HCT116 (cell line): ENCODE measurements around the gene MBD5. TPM values are rescaled to one million over a fixed set of nuclear protein-coding genes. Genes with fewer than 3 reads are reported as not detected.

Experiments used
- ATAC-seq: fragments of 200-7000 bp; cut with Tn5 transposase; 2 replicates; pipeline ENCODE4 v1.9.1; 2020; ENCODE audit warnings: mild to moderate bottlenecking, moderate library complexity
- BruUV-seq: library from RNA; stranded (reverse); fragments of 400-500 nt; replicated peaks from 2 replicates; lab custom pipeline; 2021; lab: Mats Ljungman, UMichigan
- CTCF ChIA-PET: fragments of 300-600 bp; sonication (Branson Sonifier 250); formaldehyde crosslinking; loops from one replicate; lab custom pipeline; 2021; ENCODE audit warnings: antibody characterized with exemption; lab: Charles Lee
- POLR2A ChIA-PET: fragments of 300-600, 350-600 bp; sonication (Branson Sonifier 250); formaldehyde crosslinking; loops from one replicate; lab custom pipeline; 2021; ENCODE audit warnings: antibody characterized with exemption; lab: Charles Lee
- RAD21 ChIA-PET, 2 experiments: fragments of 300-600 bp; sonication (Branson Sonifier 250); formaldehyde crosslinking; loops; one replicate each; lab custom pipeline; 2023; ENCODE audit warnings: low total read pairs in 2 of 2; ENCODE audit not compliant: uncharacterized antibody in 2 of 2, unreplicated experiment in 2 of 2, low non-redundant PET in 1 of 2; lab: Charles Lee
- DNase-seq: peaks from one replicate; pipeline ENCODE4 v3.0.0-alpha.2; 2010; ENCODE audit warnings: low read depth, low spot score
- H2AFZ ChIP-seq: fragments of 200-600 bp; shearing (Covaris generic), sonication (generic); 2 replicates; pipeline ENCODE4 v1.6.1; 2017; ENCODE audit warnings: low read depth, mixed run types, mixed read lengths, antibody characterized with exemption, low read length; ENCODE audit not compliant: poor library complexity, severe bottlenecking
- H3K27ac ChIP-seq: 2 replicates; pipeline ENCODE4 v1.5.1; 2012; ENCODE audit warnings: low read depth, low read length
- H3K27me3 ChIP-seq: fragments of 200-600 bp; sonication (generic); 2 replicates; pipeline ENCODE4 v1.6.1; 2016; ENCODE audit warnings: mixed run types, low read length, mixed read lengths; ENCODE audit not compliant: insufficient read depth
- H3K36me3 ChIP-seq, 2 experiments: fragments of 200-500 bp in 1 of 2; fragments of 200-600 bp in 1 of 2; sonication (Bioruptor generic) in 1 of 2; sonication (generic) in 1 of 2; 2 replicates each; pipeline versions ENCODE4 v1.5.1 to v1.6.1; 2014 to 2016; ENCODE audit warnings: low read length in 2 of 2, inconsistent platforms in 1 of 2, mixed read lengths in 1 of 2, mixed run types in 1 of 2; ENCODE audit not compliant: insufficient read depth in 2 of 2, control insufficient read depth in 1 of 2
- H3K4me1 ChIP-seq, 2 experiments: fragments of 200-600 bp in 1 of 2; sonication (generic) in 1 of 2; 2 replicates each; pipeline versions ENCODE4 v1.5.1 to v1.6.1; 2012 to 2017; ENCODE audit warnings: low read length in 2 of 2, inconsistent platforms in 1 of 2, mild to moderate bottlenecking in 1 of 2, mixed read lengths in 1 of 2, mixed run types in 1 of 2, moderate library complexity in 1 of 2; ENCODE audit not compliant: insufficient read depth in 2 of 2, control insufficient read depth in 1 of 2
- H3K4me2 ChIP-seq: fragments of 200-600 bp; sonication (generic); 2 replicates; pipeline ENCODE4 v1.6.1; 2017; ENCODE audit warnings: mixed run types, low read length, mixed read lengths
- H3K4me3 ChIP-seq, 2 experiments: fragments of 200-600 bp in 1 of 2; sonication (generic) in 1 of 2; replicated peaks in 1 of 2; 2 replicates each; pipeline ENCODE4 v1.5.1; 2011 to 2016; ENCODE audit warnings: low read length in 2 of 2, control low read depth in 1 of 2, low read depth in 1 of 2, mild to moderate bottlenecking in 1 of 2, mixed read lengths in 1 of 2, mixed run types in 1 of 2
- H3K79me2 ChIP-seq: fragments of 200-600 bp; sonication (generic); 2 replicates; pipeline ENCODE4 v1.6.1; 2017; ENCODE audit warnings: mild to moderate bottlenecking, mixed run types, low read length, moderate library complexity, mixed read lengths; ENCODE audit not compliant: insufficient read depth
- H3K9ac ChIP-seq: fragments of 200-600 bp; sonication (generic); 2 replicates; pipeline ENCODE4 v1.6.1; 2016; ENCODE audit warnings: low read length, mixed read lengths
- H3K9me2 ChIP-seq: fragments of 200-600 bp; sonication (generic), shearing (Covaris generic); 2 replicates; pipeline ENCODE4 v1.6.1; 2017; ENCODE audit warnings: mixed run types, mild to moderate bottlenecking, moderate library complexity; ENCODE audit not compliant: insufficient read depth
- H3K9me3 ChIP-seq, 2 experiments: fragments of 200-500 bp in 1 of 2; fragments of 200-600 bp in 1 of 2; sonication (Bioruptor generic) in 1 of 2; sonication (generic) in 1 of 2; 2 replicates each; pipeline ENCODE4 v1.6.1; 2014 to 2017; ENCODE audit warnings: low read length in 2 of 2, mixed read lengths in 2 of 2, inconsistent platforms in 1 of 2, low read depth in 1 of 2, mild to moderate bottlenecking in 1 of 2, mixed run types in 1 of 2, moderate library complexity in 1 of 2; ENCODE audit not compliant: control insufficient read depth in 1 of 2, insufficient read depth in 1 of 2
- H4K20me1 ChIP-seq: fragments of 200-600 bp; sonication (generic), shearing (Covaris generic); 2 replicates; pipeline ENCODE4 v1.6.1; 2017; ENCODE audit warnings: mixed run types, mild to moderate bottlenecking, moderate library complexity; ENCODE audit not compliant: insufficient read depth
- CBX3 ChIP-seq: IDR thresholded peaks from 2 replicates; pipeline ENCODE4 v1.6.1; 2012; ENCODE audit warnings: low read depth
- CEBPB ChIP-seq: IDR thresholded peaks from 2 replicates; pipeline ENCODE4 v1.6.1; 2012; ENCODE audit warnings: low read depth
- ELF1 ChIP-seq: IDR thresholded peaks from 2 replicates; pipeline ENCODE4 v1.6.1; 2012; ENCODE audit warnings: low read depth, borderline replicate concordance
- EZH2 ChIP-seq: fragments of 200-600 bp; sonication (generic); IDR thresholded peaks from 2 replicates; pipeline ENCODE4 v1.6.1; 2017; ENCODE audit warnings: antibody characterized with exemption, mixed run types
- EZH2phosphoT487 ChIP-seq: fragments of 200-600 bp; IDR thresholded peaks from 2 replicates; pipeline ENCODE4 v1.6.1; 2018; ENCODE audit warnings: antibody characterized with exemption, borderline replicate concordance
- FOSL1 ChIP-seq: IDR thresholded peaks from 2 replicates; pipeline ENCODE4 v1.6.1; 2012; ENCODE audit warnings: low read depth
- JUND ChIP-seq: IDR thresholded peaks from 2 replicates; pipeline ENCODE4 v1.6.1; 2012
- POLR2AphosphoS5 ChIP-seq: IDR thresholded peaks from 2 replicates; pipeline ENCODE4 v1.6.1; 2011; ENCODE audit warnings: mild to moderate bottlenecking, low read depth, low read length, moderate library complexity
- RAD21 ChIP-seq: IDR thresholded peaks from 2 replicates; pipeline ENCODE4 v1.6.1; 2012; ENCODE audit warnings: low read depth, mild to moderate bottlenecking
- SIN3A ChIP-seq: IDR thresholded peaks from 2 replicates; pipeline ENCODE4 v1.6.1; 2012; ENCODE audit warnings: low read depth
- SP1 ChIP-seq: IDR thresholded peaks from 2 replicates; pipeline ENCODE4 v1.6.1; 2012; ENCODE audit warnings: low read depth
- SRF ChIP-seq: IDR thresholded peaks from 2 replicates; pipeline ENCODE4 v1.6.1; 2012; ENCODE audit warnings: low read depth
- TCF7L2 ChIP-seq: IDR thresholded peaks from 2 replicates; pipeline ENCODE4 v1.7.0; 2011; ENCODE audit warnings: borderline replicate concordance, inconsistent platforms; ENCODE audit not compliant: insufficient read depth, insufficient read length; ENCODE audit errors: extremely low read depth
- ZFX ChIP-seq: fragments of 450-650 bp; IDR thresholded peaks from 2 replicates; pipeline ENCODE4 v1.6.1; 2017
- ZNF274 ChIP-seq: fragments of 200-500 bp; sonication (Bioruptor generic); IDR thresholded peaks from 2 replicates; pipeline ENCODE4 v1.6.1; 2014; ENCODE audit warnings: mild to moderate bottlenecking, low read depth, low read length, inconsistent platforms
- intact Hi-C: fragments of 100-400 bp; cut with micrococcal nuclease; formaldehyde crosslinking; loops from 2 replicates; pipeline ENCODE4 v1.10.0; 2022
- total RNA-seq: library from RNA; stranded (reverse); gene quantifications from one replicate; pipeline ENCODE4 v1.2.1, GENCODE V29; 2021; ENCODE audit not compliant: unreplicated experiment
- TF ChIP-seq, protein P1 (sequence below), 3 experiments: fragments of 200-600 bp in 1 of 3; sonication (generic) in 1 of 3; IDR thresholded peaks in 2 of 3; conservative IDR thresholded peaks in 1 of 3; 2 replicates each; pipeline ENCODE4 v1.5.1; 2012 to 2017; ENCODE audit warnings: low read depth in 2 of 3, low read length in 2 of 3, antibody characterized with exemption in 1 of 3, borderline replicate concordance in 1 of 3, control low read depth in 1 of 3, mild to moderate bottlenecking in 1 of 3, mixed read lengths in 1 of 3, mixed run types in 1 of 3, moderate library complexity in 1 of 3; ENCODE audit not compliant: insufficient read depth in 1 of 3
- TF ChIP-seq, protein P2 (sequence below): IDR thresholded peaks from 2 replicates; pipeline ENCODE4 v1.6.1; 2012; ENCODE audit warnings: low read depth

Gene MBD5
- total RNA-seq, 1 experiment from 2014 or later: 20.5 TPM

DNA sequence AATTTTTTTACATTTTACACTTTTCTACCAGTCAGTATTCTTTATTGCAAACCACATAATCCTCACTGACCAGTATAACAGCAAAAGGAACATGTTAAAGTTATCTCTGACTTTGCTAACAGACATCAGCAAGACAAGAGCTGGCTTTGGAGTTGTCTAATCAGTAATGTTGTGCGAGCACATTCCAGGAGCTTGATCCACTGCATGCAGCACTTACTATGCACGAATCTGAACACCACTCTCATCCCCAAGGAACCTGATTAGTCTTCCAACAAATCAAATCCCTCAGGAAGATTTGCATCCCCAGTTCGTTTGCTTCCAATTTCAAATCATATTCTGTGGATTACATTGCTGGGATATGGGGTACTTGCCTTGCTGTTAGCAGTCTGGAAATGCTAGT is 354.3 kb downstream of the MBD5 start:
- H4K20me1 ChIP-seq: no peaks in the 10 kb centered on the region
- H3K9me2 ChIP-seq: no peaks in the 10 kb centered on the region
- H3K9ac ChIP-seq: no peak overlapping the region
- no peaks in the 10 kb centered on the region for H3K4me1 ChIP-seq
- H3K4me3 ChIP-seq: no peak overlapping the region
- BruUV-seq: no TSS peak
- CTCF ChIA-PET: no interaction called here
- TF ChIP-seq CBX3 (no peak), ELF1 (no peak), RAD21 (no peak), FOSL1 (no peak), ZFX (no peak), ZNF274 (no peak), SIN3A (no peak), JUND (no peak), EZH2 (no peak), SP1 (no peak), CEBPB (no peak), SRF (no peak)
- no peaks in the 10 kb centered on the region for H3K27me3 ChIP-seq
- RAD21 ChIA-PET: no interaction called here
- H3K9me3 ChIP-seq: no peaks in the 10 kb centered on the region
- H3K27ac ChIP-seq: no peak overlapping the region
- no peak overlapping the region for H2AFZ ChIP-seq
- POLR2A ChIA-PET: no interaction called here
- no peaks in the 10 kb centered on the region for H3K36me3 ChIP-seq
- no peaks in the 10 kb centered on the region for H3K79me2 ChIP-seq
- no peak overlapping the region for H3K4me2 ChIP-seq
- DNase-seq (no peak), ATAC-seq (no peak)
- intact Hi-C loops: no loop called here

DNA sequence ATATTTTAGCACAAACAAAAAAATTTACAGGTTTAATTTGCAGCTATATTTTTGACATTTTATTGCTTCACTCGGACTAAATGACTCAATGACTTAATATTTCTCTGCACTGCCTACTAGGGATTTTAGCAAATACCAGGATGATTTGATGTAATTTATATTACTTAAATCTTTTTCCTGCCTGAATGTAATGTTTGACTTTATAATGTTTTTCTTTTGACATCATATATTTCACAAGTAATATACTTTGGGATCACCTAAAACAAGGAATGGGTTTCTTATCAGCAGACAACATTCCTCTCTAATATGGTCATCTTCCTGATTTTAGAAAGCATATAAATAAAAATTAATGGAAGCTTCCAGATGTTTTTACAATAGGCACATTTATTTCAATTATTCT is 370.4 kb downstream of the MBD5 start:
- Histone ChIP-seq H3K9me2 (no peaks in the 10 kb centered on the region), H3K36me3 (no peaks in the 10 kb centered on the region), H3K4me2 (no peak overlapping the region), H3K27ac (no peak overlapping the region), H3K9ac (no peak overlapping the region), H2AFZ (no peak overlapping the region), H4K20me1 (no peaks in the 10 kb centered on the region; the same call in 1 of the 2 replicates), H3K9me3 (no peaks in the 10 kb centered on the region), H3K4me3 (no peak overlapping the region), H3K79me2 (no peaks in the 10 kb centered on the region), H3K27me3 (no peaks in the 10 kb centered on the region), H3K4me1 (no peaks in the 10 kb centered on the region)
- BruUV-seq: no TSS peak
- no peak for TF ChIP-seq SIN3A
- TF ChIP-seq POLR2AphosphoS5: no peak
- no peak for TF ChIP-seq CEBPB
- no peak for TF ChIP-seq CBX3
- TF ChIP-seq RAD21: no peak
- no peak for TF ChIP-seq TCF7L2
- TF ChIP-seq ZNF274: no peak
- no peak for TF ChIP-seq ZFX
- TF ChIP-seq SP1: no peak
- TF ChIP-seq, protein P1, sequence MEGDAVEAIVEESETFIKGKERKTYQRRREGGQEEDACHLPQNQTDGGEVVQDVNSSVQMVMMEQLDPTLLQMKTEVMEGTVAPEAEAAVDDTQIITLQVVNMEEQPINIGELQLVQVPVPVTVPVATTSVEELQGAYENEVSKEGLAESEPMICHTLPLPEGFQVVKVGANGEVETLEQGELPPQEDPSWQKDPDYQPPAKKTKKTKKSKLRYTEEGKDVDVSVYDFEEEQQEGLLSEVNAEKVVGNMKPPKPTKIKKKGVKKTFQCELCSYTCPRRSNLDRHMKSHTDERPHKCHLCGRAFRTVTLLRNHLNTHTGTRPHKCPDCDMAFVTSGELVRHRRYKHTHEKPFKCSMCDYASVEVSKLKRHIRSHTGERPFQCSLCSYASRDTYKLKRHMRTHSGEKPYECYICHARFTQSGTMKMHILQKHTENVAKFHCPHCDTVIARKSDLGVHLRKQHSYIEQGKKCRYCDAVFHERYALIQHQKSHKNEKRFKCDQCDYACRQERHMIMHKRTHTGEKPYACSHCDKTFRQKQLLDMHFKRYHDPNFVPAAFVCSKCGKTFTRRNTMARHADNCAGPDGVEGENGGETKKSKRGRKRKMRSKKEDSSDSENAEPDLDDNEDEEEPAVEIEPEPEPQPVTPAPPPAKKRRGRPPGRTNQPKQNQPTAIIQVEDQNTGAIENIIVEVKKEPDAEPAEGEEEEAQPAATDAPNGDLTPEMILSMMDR (IDR thresholded peaks at IDR 0.05 in 2 of 3, conservative IDR thresholded peaks at IDR 0.05 in 1 of 3; ENCODE audit: borderline replicate concordance in 1 of 3, insufficient read depth in 1 of 3, low read depth in 2 of 3, low read length in 2 of 3): no peak
- no peak for TF ChIP-seq EZH2phosphoT487
- TF ChIP-seq ELF1: no peak
- TF ChIP-seq EZH2: no peak
- TF ChIP-seq, protein P2, sequence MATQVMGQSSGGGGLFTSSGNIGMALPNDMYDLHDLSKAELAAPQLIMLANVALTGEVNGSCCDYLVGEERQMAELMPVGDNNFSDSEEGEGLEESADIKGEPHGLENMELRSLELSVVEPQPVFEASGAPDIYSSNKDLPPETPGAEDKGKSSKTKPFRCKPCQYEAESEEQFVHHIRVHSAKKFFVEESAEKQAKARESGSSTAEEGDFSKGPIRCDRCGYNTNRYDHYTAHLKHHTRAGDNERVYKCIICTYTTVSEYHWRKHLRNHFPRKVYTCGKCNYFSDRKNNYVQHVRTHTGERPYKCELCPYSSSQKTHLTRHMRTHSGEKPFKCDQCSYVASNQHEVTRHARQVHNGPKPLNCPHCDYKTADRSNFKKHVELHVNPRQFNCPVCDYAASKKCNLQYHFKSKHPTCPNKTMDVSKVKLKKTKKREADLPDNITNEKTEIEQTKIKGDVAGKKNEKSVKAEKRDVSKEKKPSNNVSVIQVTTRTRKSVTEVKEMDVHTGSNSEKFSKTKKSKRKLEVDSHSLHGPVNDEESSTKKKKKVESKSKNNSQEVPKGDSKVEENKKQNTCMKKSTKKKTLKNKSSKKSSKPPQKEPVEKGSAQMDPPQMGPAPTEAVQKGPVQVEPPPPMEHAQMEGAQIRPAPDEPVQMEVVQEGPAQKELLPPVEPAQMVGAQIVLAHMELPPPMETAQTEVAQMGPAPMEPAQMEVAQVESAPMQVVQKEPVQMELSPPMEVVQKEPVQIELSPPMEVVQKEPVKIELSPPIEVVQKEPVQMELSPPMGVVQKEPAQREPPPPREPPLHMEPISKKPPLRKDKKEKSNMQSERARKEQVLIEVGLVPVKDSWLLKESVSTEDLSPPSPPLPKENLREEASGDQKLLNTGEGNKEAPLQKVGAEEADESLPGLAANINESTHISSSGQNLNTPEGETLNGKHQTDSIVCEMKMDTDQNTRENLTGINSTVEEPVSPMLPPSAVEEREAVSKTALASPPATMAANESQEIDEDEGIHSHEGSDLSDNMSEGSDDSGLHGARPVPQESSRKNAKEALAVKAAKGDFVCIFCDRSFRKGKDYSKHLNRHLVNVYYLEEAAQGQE: no peak
- no peak for ATAC-seq
- ChIA-PET POLR2A (no interaction called here), CTCF (no interaction called here), RAD21 (no interaction called here)
- intact Hi-C loops: no loop called here
- no peak for DNase-seq
